ENCODE data around the gene MYCN. TPM values are rescaled to one million over a fixed set of nuclear protein-coding genes. Genes with fewer than 3 reads are reported as not detected.

Gene MYCN
- polyA plus RNA-seq, 1 donor (not counting 4 experiments of a cell fraction or from before 2014, with no cell fraction given) = not detected

GRCh38 chr2:15979051-15979758, 38.9 kb downstream of the MYCN start:
- H2AFZ ChIP-seq (ENCODE audit: control insufficient read depth, low read length) = no peak overlapping the region
- dilution Hi-C loops (cut with MboI; ENCODE audit: extremely low pct_ligation_motif_present, low sequenced_read_pairs) = no loop called here
- FAIRE-seq = no peak
- H3K4me1 ChIP-seq (ENCODE audit: control insufficient read depth, extremely low read depth, insufficient read depth, low read length) = no peaks in the 10 kb centered on the region
- H3K4me3 ChIP-seq (ENCODE audit: control insufficient read depth in 2 of 3, extremely low read depth in 1 of 3, insufficient read depth in 2 of 3, low read depth in 1 of 3, low read length in 3 of 3) = no peak overlapping the region
- H3K9me3 ChIP-seq (ENCODE audit: control insufficient read depth, low read depth, low read length) = no peaks in the 10 kb centered on the region
- TF ChIP-seq EZH2 (IDR thresholded peaks at IDR 0.05; ENCODE audit: low read length) = no peak
- TF ChIP-seq, protein P1, sequence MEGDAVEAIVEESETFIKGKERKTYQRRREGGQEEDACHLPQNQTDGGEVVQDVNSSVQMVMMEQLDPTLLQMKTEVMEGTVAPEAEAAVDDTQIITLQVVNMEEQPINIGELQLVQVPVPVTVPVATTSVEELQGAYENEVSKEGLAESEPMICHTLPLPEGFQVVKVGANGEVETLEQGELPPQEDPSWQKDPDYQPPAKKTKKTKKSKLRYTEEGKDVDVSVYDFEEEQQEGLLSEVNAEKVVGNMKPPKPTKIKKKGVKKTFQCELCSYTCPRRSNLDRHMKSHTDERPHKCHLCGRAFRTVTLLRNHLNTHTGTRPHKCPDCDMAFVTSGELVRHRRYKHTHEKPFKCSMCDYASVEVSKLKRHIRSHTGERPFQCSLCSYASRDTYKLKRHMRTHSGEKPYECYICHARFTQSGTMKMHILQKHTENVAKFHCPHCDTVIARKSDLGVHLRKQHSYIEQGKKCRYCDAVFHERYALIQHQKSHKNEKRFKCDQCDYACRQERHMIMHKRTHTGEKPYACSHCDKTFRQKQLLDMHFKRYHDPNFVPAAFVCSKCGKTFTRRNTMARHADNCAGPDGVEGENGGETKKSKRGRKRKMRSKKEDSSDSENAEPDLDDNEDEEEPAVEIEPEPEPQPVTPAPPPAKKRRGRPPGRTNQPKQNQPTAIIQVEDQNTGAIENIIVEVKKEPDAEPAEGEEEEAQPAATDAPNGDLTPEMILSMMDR (optimal IDR thresholded peaks at IDR 0.05 in 1 of 3, IDR thresholded peaks at IDR 0.05 in 1 of 3, conservative IDR thresholded peaks at IDR 0.05 in 1 of 3; ENCODE audit: extremely low read depth in 1 of 3, insufficient read depth in 2 of 3, low read length in 3 of 3) = no peak
- DNase-seq (ENCODE audit: low read depth, low spot score) = no peak
- H3K9ac ChIP-seq (ENCODE audit: control insufficient read depth, extremely low read depth, insufficient read depth, low read length) = no peak overlapping the region
- H3K27ac ChIP-seq (ENCODE audit: control insufficient read depth, insufficient read depth, low read length) = no peak overlapping the region
- H3K79me2 ChIP-seq (ENCODE audit: control insufficient read depth, insufficient read depth, low read length) = no peaks in the 10 kb centered on the region
- H3K4me2 ChIP-seq (ENCODE audit: control insufficient read depth, extremely low read depth, insufficient read depth, low read depth, low read length) = no peak overlapping the region
- no peaks in the 10 kb centered on the region for H3K9me1 ChIP-seq (ENCODE audit: control insufficient read depth, extremely low read depth, insufficient read depth, low read length)
- H4K20me1 ChIP-seq (ENCODE audit: control insufficient read depth, extremely low read depth, insufficient read depth, low read length) = no peaks in the 10 kb centered on the region
- no peaks in the 10 kb centered on the region for H3K27me3 ChIP-seq (ENCODE audit: control insufficient read depth, extremely low read depth, insufficient read depth, low read length)
- no peaks in the 10 kb centered on the region for H3K36me3 ChIP-seq (ENCODE audit: control insufficient read depth in 2 of 2, extremely low read depth in 1 of 2, insufficient read depth in 2 of 2, low read length in 2 of 2)

- no peak for DNase-seq (ENCODE audit: low read depth, low spot score)
- Histone ChIP-seq H3K27me3 (ENCODE audit: control insufficient read depth, extremely low read depth, insufficient read depth, low read length) (no peaks in the 10 kb centered on the region), H3K4me3 (ENCODE audit: control insufficient read depth in 2 of 3, extremely low read depth in 1 of 3, insufficient read depth in 2 of 3, low read depth in 1 of 3, low read length in 3 of 3) (no peak overlapping the region), H3K27ac (ENCODE audit: control insufficient read depth, insufficient read depth, low read length) (no peak overlapping the region), H3K79me2 (ENCODE audit: control insufficient read depth, insufficient read depth, low read length) (no peaks in the 10 kb centered on the region), H3K9me3 (ENCODE audit: control insufficient read depth, low read depth, low read length) (no peaks in the 10 kb centered on the region), H3K4me1 (ENCODE audit: control insufficient read depth, extremely low read depth, insufficient read depth, low read length) (no peaks in the 10 kb centered on the region), H3K36me3 (ENCODE audit: control insufficient read depth in 2 of 2, extremely low read depth in 1 of 2, insufficient read depth in 2 of 2, low read length in 2 of 2) (no peaks in the 10 kb centered on the region), H4K20me1 (ENCODE audit: control insufficient read depth, extremely low read depth, insufficient read depth, low read length) (no peaks in the 10 kb centered on the region), H3K9me1 (ENCODE audit: control insufficient read depth, extremely low read depth, insufficient read depth, low read length) (no peaks in the 10 kb centered on the region), H3K4me2 (ENCODE audit: control insufficient read depth, extremely low read depth, insufficient read depth, low read depth, low read length) (no peak overlapping the region), H3K9ac (ENCODE audit: control insufficient read depth, extremely low read depth, insufficient read depth, low read length) (no peak overlapping the region), H2AFZ (ENCODE audit: control insufficient read depth, low read length) (no peak overlapping the region)
- TF ChIP-seq, protein P1 (optimal IDR thresholded peaks at IDR 0.05 in 1 of 3, IDR thresholded peaks at IDR 0.05 in 1 of 3, conservative IDR thresholded peaks at IDR 0.05 in 1 of 3; ENCODE audit: extremely low read depth in 1 of 3, insufficient read depth in 2 of 3, low read length in 3 of 3) = no peak
- dilution Hi-C loops (cut with MboI; ENCODE audit: extremely low pct_ligation_motif_present, low sequenced_read_pairs) = no loop called here
- FAIRE-seq = no peak
Observed at GRCh38 chr2:15979759-15980604, 39.6 kb downstream of the MYCN start.

All from keratinocyte (primary cell).